SK-N-SH (cell line): Measurements from ENCODE around the gene SPATA25.

Experiments
- CTCF ChIP-seq: fragments of 200-600 bp; sonication (generic); IDR thresholded peaks from 2 replicates; pipeline ENCODE4 v1.6.1; 2017; ENCODE audit warnings: antibody characterized with exemption, mild to moderate bottlenecking, moderate library complexity
- FOSL2 ChIP-seq: IDR thresholded peaks from 2 replicates; pipeline ENCODE4 v1.4.0; 2012; ENCODE audit warnings: low read depth, mild to moderate bottlenecking, moderate library complexity, borderline replicate concordance
- FOXJ3 ChIP-seq: sonication (generic); formaldehyde crosslinking; IDR thresholded peaks from 2 replicates; pipeline ENCODE4 v1.5.1; 2020; ENCODE audit warnings: mild to moderate bottlenecking, missing genetic modification reagents
- POLR2AphosphoS5 ChIP-seq: IDR thresholded peaks from 2 replicates; pipeline ENCODE4 v1.6.1; 2012; ENCODE audit warnings: low read depth, low read length
- REST ChIP-seq: IDR thresholded peaks from 2 replicates; pipeline ENCODE4 v1.6.1; 2012; ENCODE audit warnings: mild to moderate bottlenecking, low read depth, low read length, moderate library complexity
- SIN3A ChIP-seq: IDR thresholded peaks from 2 replicates; pipeline ENCODE4 v1.6.1; 2012; ENCODE audit warnings: low read depth, mild to moderate bottlenecking, low read length, moderate library complexity, borderline replicate concordance
- TAF1 ChIP-seq: IDR thresholded peaks from 2 replicates; pipeline ENCODE4 v1.6.1; 2012; ENCODE audit warnings: low read depth, mild to moderate bottlenecking, low read length, moderate library complexity, borderline replicate concordance
- USF1 ChIP-seq: IDR thresholded peaks from 2 replicates; pipeline ENCODE4 v1.4.0; 2012; ENCODE audit warnings: low read depth, borderline replicate concordance
- YY1 ChIP-seq: IDR thresholded peaks from 2 replicates; pipeline ENCODE4 v1.4.0; 2012; ENCODE audit warnings: low read depth, mild to moderate bottlenecking

GRCh38 chr20:45892828-45893500 is 5.5 kb upstream of the SPATA25 start:
- TF ChIP-seq TAF1 (no peak), FOXJ3 (no peak), POLR2AphosphoS5 (no peak), FOSL2 (no peak), CTCF (no peak), USF1 (no peak), REST (no peak), SIN3A (no peak), YY1 (no peak)
